Body of pancreas (tissue), 4 donors: ENCODE measurements around the gene AHI1. TPM values are rescaled to one million over a fixed set of nuclear protein-coding genes. Genes with fewer than 3 reads are reported as not detected.

Experiments
- ATAC-seq: fragments of 150-250 bp; one replicate; pipeline ENCODE4 v1.9.1; 2016
- DNase-seq, 4 donors: peaks; one replicate each; pipeline ENCODE4 v3.0.0-alpha.2; 2019
- H3K27ac ChIP-seq, 4 donors: fragments of 200-600 bp; sonication (generic); 1 replicate in 3 of 4; 2 replicates in 1 of 4; pipeline versions ENCODE4 v1.5.1 to v1.6.1; 2016 to 2019; ENCODE audit warnings: mild to moderate bottlenecking in 1 of 4, mixed read lengths in 1 of 4, moderate library complexity in 1 of 4
- H3K27me3 ChIP-seq, 2 donors: fragments of 200-600 bp; sonication (generic); one replicate each; pipeline ENCODE4 v1.6.0; 2016; ENCODE audit warnings: mild to moderate bottlenecking in 1 of 2
- H3K36me3 ChIP-seq, 2 donors: fragments of 200-600 bp; sonication (generic); replicated peaks in 1 of 2; 2 replicates each; pipeline ENCODE4 v1.5.1; 2016; ENCODE audit warnings: low read depth in 2 of 2; ENCODE audit not compliant: insufficient read depth in 1 of 2
- H3K4me1 ChIP-seq: fragments of 200-600 bp; sonication (generic); one replicate; pipeline ENCODE4 v1.6.0; 2016
- H3K4me3 ChIP-seq, 2 donors: fragments of 200-600 bp; sonication (generic); 1 replicate in 1 of 2; 2 replicates in 1 of 2; pipeline ENCODE4 v1.5.1; 2016 to 2019
- H3K9me3 ChIP-seq, 3 donors: fragments of 200-600 bp; sonication (generic); 1 replicate in 2 of 3; 2 replicates in 1 of 3; pipeline ENCODE4 v1.5.1; 2016
- CTCF ChIP-seq, 7 experiments: fragments of 450-650 bp in 4 of 7; fragments of 200-600 bp in 3 of 7; sonication (generic) in 3 of 7; IDR thresholded peaks; one replicate each; pipeline ENCODE4 v1.5.1; 2016 to 2019; ENCODE audit warnings: antibody characterized with exemption in 7 of 7
- POLR2A ChIP-seq, 3 donors: fragments of 450-650 bp; IDR thresholded peaks; one replicate each; pipeline ENCODE4 v1.6.1; 2016; ENCODE audit warnings: antibody characterized with exemption in 3 of 3, mild to moderate bottlenecking in 2 of 3
- WGBS, 2 donors: methylation state at CpG; one replicate each; pipeline ENCODE4 v1.1.5; 2017; 5-methylcytosine and 5-hydroxymethylcytosine counted together
- intact Hi-C: fragments of 100-400 bp; cut with DNase I; formaldehyde crosslinking; loops from one replicate; pipeline ENCODE4 v1.15.1; 2023
- total RNA-seq, 2 donors: library from RNA; depleted of rRNA; stranded (reverse); fragments of >200 nt; gene quantifications; one replicate each; pipeline ENCODE4 v1.1.0, GENCODE V29; 2016

Gene AHI1
- total RNA-seq, 2 donors from 2014 or later = 20.2 to 107 TPM

- DNase-seq (no peak), ATAC-seq (peak; percentile 59)
- no peaks in the 10 kb centered on the region for H3K27me3 ChIP-seq
- no peaks in the 10 kb centered on the region for H3K4me1 ChIP-seq
- 5 to 13% methylated on average over 2 of the region's 2 CpGs for WGBS, 2 donors
- intact Hi-C loops = loop anchor here (10.0 kb wide), 1 partner anchor 773 kb away; no protein-coding TSS in a partner anchor
- H3K27ac ChIP-seq = no peak overlapping the region
- no peak overlapping the region for H3K4me3 ChIP-seq
- peaks cover 0 to 2% of the 10 kb centered on the region in 2 donors for H3K36me3 ChIP-seq
- H3K9me3 ChIP-seq = no peaks in the 10 kb centered on the region
- TF ChIP-seq CTCF (IDR thresholded peaks at IDR 0.05) (peak; percentile 54 to 67 (median 59)), POLR2A (IDR thresholded peaks at IDR 0.05) (no peak)
These were observed 45.8 kb downstream of the AHI1 start for GRCh38 chr6:135451617-135452190.

GRCh38 chr6:135449246-135449645 lies 48.3 kb downstream of the AHI1 start:
- peaks cover 0 to 6% of the 10 kb centered on the region in 2 donors for H3K36me3 ChIP-seq
- no peak for DNase-seq
- no peak overlapping the region for H3K4me3 ChIP-seq
- no peaks in the 10 kb centered on the region for H3K27me3 ChIP-seq
- no peak for TF ChIP-seq CTCF (IDR thresholded peaks at IDR 0.05)
- TF ChIP-seq POLR2A (IDR thresholded peaks at IDR 0.05) = no peak
- ATAC-seq = no peak
- no peak overlapping the region for H3K27ac ChIP-seq
- intact Hi-C loops = no loop called here
- no peaks in the 10 kb centered on the region for H3K4me1 ChIP-seq
- H3K9me3 ChIP-seq = no peaks in the 10 kb centered on the region
- WGBS, 2 donors = 90 to 92% methylated on average over 5 of the region's 5 CpGs

GRCh38 chr6:135440087-135440792 lies 57.3 kb downstream of the AHI1 start:
- ATAC-seq = no peak
- H3K27me3 ChIP-seq = no peaks in the 10 kb centered on the region
- H3K4me3 ChIP-seq = no peak overlapping the region
- H3K27ac ChIP-seq = no peak overlapping the region
- H3K36me3 ChIP-seq = peaks cover 0 to 9% of the 10 kb centered on the region in 2 donors
- 74 to 77% methylated on average over 8 of the region's 8 CpGs for WGBS, 2 donors
- intact Hi-C loops = no loop called here
- no peak for DNase-seq
- H3K4me1 ChIP-seq = no peaks in the 10 kb centered on the region
- TF ChIP-seq POLR2A (IDR thresholded peaks at IDR 0.05) = no peak
- no peak for TF ChIP-seq CTCF (IDR thresholded peaks at IDR 0.05)
- H3K9me3 ChIP-seq = no peaks in the 10 kb centered on the region

GRCh38 chr6:135439549-135439948 lies 58.0 kb downstream of the AHI1 start:
- Histone ChIP-seq H3K4me1 (no peaks in the 10 kb centered on the region), H3K27ac (no peak overlapping the region), H3K4me3 (no peak overlapping the region), H3K9me3 (no peaks in the 10 kb centered on the region), H3K36me3 (peaks cover 0 to 9% of the 10 kb centered on the region in 2 donors), H3K27me3 (no peaks in the 10 kb centered on the region)
- 51 to 79% methylated on average over 4 of the region's 4 CpGs for WGBS, 2 donors
- ATAC-seq (no peak), DNase-seq (no peak)
- intact Hi-C loops = no loop called here
- no peak for TF ChIP-seq POLR2A (IDR thresholded peaks at IDR 0.05)
- TF ChIP-seq CTCF (IDR thresholded peaks at IDR 0.05) = no peak
